GM23338 (cell line): ENCODE measurements around the gene DOCK2. TPM values are rescaled to one million over a fixed set of nuclear protein-coding genes. Genes with fewer than 3 reads are reported as not detected.

Experiments used
- ATAC-seq: fragments of 200-7000 bp; cut with Tn5 transposase; 3 replicates; pipeline ENCODE4 v1.9.1; 2020
- DNase-seq: peaks from one replicate; pipeline ENCODE4 v3.0.0-alpha.2; 2015; ENCODE audit warnings: low spot score
- H2AFZ ChIP-seq: fragments of 200-600 bp; sonication (generic); 2 replicates; pipeline ENCODE4 v1.8.0; 2016; ENCODE audit warnings: antibody characterized with exemption, mild to moderate bottlenecking, moderate library complexity
- H3F3A ChIP-seq: fragments of 200-600 bp; sonication (generic); replicated peaks from 2 replicates; pipeline ENCODE4 v1.8.0; 2017; ENCODE audit warnings: antibody characterized with exemption, mixed run types, low read depth
- H3K27ac ChIP-seq: fragments of 200-600 bp; sonication (generic); 2 replicates; pipeline ENCODE4 v1.6.1; 2016; ENCODE audit warnings: low read depth
- H3K27me3 ChIP-seq: fragments of 200-600 bp; sonication (generic); 2 replicates; pipeline ENCODE4 v1.8.0; 2016; ENCODE audit warnings: mild to moderate bottlenecking, mixed run types, moderate library complexity; ENCODE audit not compliant: insufficient read depth
- H3K36me3 ChIP-seq: fragments of 200-600 bp; sonication (generic); 2 replicates; pipeline ENCODE4 v1.8.0; 2016; ENCODE audit warnings: mild to moderate bottlenecking; ENCODE audit not compliant: insufficient read depth
- H3K4me1 ChIP-seq: fragments of 200-600 bp; sonication (generic); 2 replicates; pipeline ENCODE4 v1.8.0; 2016; ENCODE audit warnings: mild to moderate bottlenecking, moderate library complexity; ENCODE audit not compliant: insufficient read depth
- H3K4me2 ChIP-seq: fragments of 200-600 bp; sonication (generic); 2 replicates; pipeline ENCODE4 v1.7.1; 2017; ENCODE audit warnings: mixed run types
- H3K4me3 ChIP-seq: fragments of 200-600 bp; sonication (generic); 2 replicates; pipeline ENCODE4 v1.6.1; 2016; ENCODE audit warnings: mixed run types
- H3K79me2 ChIP-seq: fragments of 200-600 bp; sonication (generic); replicated peaks from 2 replicates; pipeline ENCODE4 v1.8.0; 2017; ENCODE audit warnings: mild to moderate bottlenecking; ENCODE audit not compliant: insufficient read depth
- H3K9me2 ChIP-seq: fragments of 200-600 bp; sonication (generic); 2 replicates; pipeline ENCODE4 v1.8.0; 2017; ENCODE audit not compliant: insufficient read depth
- H4K20me1 ChIP-seq: fragments of 200-600 bp; sonication (generic); replicated peaks from 2 replicates; pipeline ENCODE4 v1.8.0; 2017; ENCODE audit warnings: mild to moderate bottlenecking; ENCODE audit not compliant: insufficient read depth
- H3K27ac Mint-ChIP-seq: 2 replicates; pipeline ENCODE4 v1.8.0; 2020; ENCODE audit warnings: inconsistent platforms, mild to moderate bottlenecking, moderate library complexity, mixed read lengths
- H3K27me3 Mint-ChIP-seq: 3 replicates; pipeline ENCODE4 v1.8.0; 2022; ENCODE audit warnings: low read depth, mild to moderate bottlenecking, moderate library complexity, mixed read lengths, inconsistent platforms; ENCODE audit not compliant: insufficient read depth, poor library complexity
- H3K36me3 Mint-ChIP-seq: 3 replicates; pipeline ENCODE4 v1.8.0; 2021; ENCODE audit warnings: low read depth, mild to moderate bottlenecking, inconsistent platforms, moderate library complexity, mixed read lengths
- H3K4me1 Mint-ChIP-seq: 3 replicates; pipeline ENCODE4 v1.8.0; 2020; ENCODE audit warnings: mild to moderate bottlenecking, inconsistent platforms, mixed read lengths
- H3K4me3 Mint-ChIP-seq: 3 replicates; pipeline ENCODE4 v1.8.0; 2021; ENCODE audit warnings: moderate library complexity, mild to moderate bottlenecking, inconsistent platforms, mixed read lengths
- H3K9me3 Mint-ChIP-seq: 3 replicates; pipeline ENCODE4 v1.8.0; 2020; ENCODE audit warnings: moderate library complexity, mild to moderate bottlenecking, inconsistent platforms, mixed read lengths
- CREB1 ChIP-seq: fragments of 250-450 bp; sonication (Bioruptor Pico); IDR thresholded peaks from 2 replicates; pipeline ENCODE4 v1.5.0; 2020; ENCODE audit warnings: low read depth, mild to moderate bottlenecking, moderate library complexity
- CTCF ChIP-seq, 2 experiments: fragments of 200-600 bp in 1 of 2; sonication (generic) in 1 of 2; conservative IDR thresholded peaks; 2 replicates each; pipeline versions ENCODE4 v1.5.1 to v1.6.1; 2016 to 2017; ENCODE audit warnings: antibody characterized with exemption in 2 of 2, low read depth in 2 of 2, mild to moderate bottlenecking in 2 of 2, moderate library complexity in 1 of 2
- EZH2 ChIP-seq: fragments of 200-600 bp; sonication (generic); IDR thresholded peaks from one replicate; pipeline ENCODE4 v1.8.0; 2017; ENCODE audit warnings: antibody characterized with exemption, mild to moderate bottlenecking, low read depth; ENCODE audit not compliant: unreplicated experiment
- EZH2phosphoT487 ChIP-seq: fragments of 200-600 bp; sonication (generic); IDR thresholded peaks from one replicate; pipeline ENCODE4 v1.8.1; 2018; ENCODE audit warnings: antibody characterized with exemption; ENCODE audit not compliant: unreplicated experiment
- JUNB ChIP-seq: IDR thresholded peaks from one replicate; pipeline ENCODE4 v1.6.1; 2016; ENCODE audit warnings: antibody characterized with exemption; ENCODE audit not compliant: unreplicated experiment
- NANOG ChIP-seq: IDR thresholded peaks from 2 replicates; pipeline ENCODE4 v1.6.1; 2016; ENCODE audit warnings: antibody characterized with exemption, borderline replicate concordance
- POLR2AphosphoS5 ChIP-seq: IDR thresholded peaks from 2 replicates; pipeline ENCODE4 v1.6.1; 2016; ENCODE audit warnings: antibody characterized with exemption, low read depth
- REST ChIP-seq: IDR thresholded peaks from one replicate; pipeline ENCODE4 v1.6.1; 2018; ENCODE audit warnings: antibody characterized with exemption; ENCODE audit not compliant: unreplicated experiment
- STAT1 ChIP-seq: IDR thresholded peaks from one replicate; pipeline ENCODE4 v1.6.1; 2016; ENCODE audit warnings: antibody characterized with exemption; ENCODE audit not compliant: unreplicated experiment
- ZNF114 ChIP-seq: fragments of 250-450 bp; sonication (Bioruptor Pico); IDR thresholded peaks from 2 replicates; pipeline ENCODE4 v1.5.0; 2020; ENCODE audit warnings: mild to moderate bottlenecking, moderate library complexity
- ZNF331 ChIP-seq: fragments of 250-450 bp; sonication (Bioruptor Pico); IDR thresholded peaks from 2 replicates; pipeline ENCODE4 v1.5.0; 2020; ENCODE audit warnings: low read depth, mild to moderate bottlenecking, moderate library complexity
- polyA plus RNA-seq: library from polyadenylated mRNA; unstranded; fragments of >200 nt; fragmentation: Nextera tagmentation; extraction: Ambion mirVana; gene quantifications from 2 replicates; pipeline ENCODE4 v1.2.1, GENCODE V29; 2016
- total RNA-seq: library from RNA; depleted of rRNA; stranded (reverse); fragments of >200 nt; shearing (Covaris generic); gene quantifications from 2 replicates; pipeline ENCODE4 v1.2.3, GENCODE V29; 2014
- TF ChIP-seq, protein P1 (sequence below): IDR thresholded peaks from 2 replicates; pipeline ENCODE4 v1.6.1; 2016; ENCODE audit warnings: antibody characterized with exemption
- TF ChIP-seq, protein P2 (sequence below): fragments of 250-450 bp; sonication (Bioruptor Pico); IDR thresholded peaks from 2 replicates; pipeline ENCODE4 v1.5.0; 2020; ENCODE audit warnings: mild to moderate bottlenecking, moderate library complexity

Gene DOCK2
- total and polyA plus RNA-seq, 2 experiments from 2014 or later, result 3.7 to 9.4 TPM

DNA sequence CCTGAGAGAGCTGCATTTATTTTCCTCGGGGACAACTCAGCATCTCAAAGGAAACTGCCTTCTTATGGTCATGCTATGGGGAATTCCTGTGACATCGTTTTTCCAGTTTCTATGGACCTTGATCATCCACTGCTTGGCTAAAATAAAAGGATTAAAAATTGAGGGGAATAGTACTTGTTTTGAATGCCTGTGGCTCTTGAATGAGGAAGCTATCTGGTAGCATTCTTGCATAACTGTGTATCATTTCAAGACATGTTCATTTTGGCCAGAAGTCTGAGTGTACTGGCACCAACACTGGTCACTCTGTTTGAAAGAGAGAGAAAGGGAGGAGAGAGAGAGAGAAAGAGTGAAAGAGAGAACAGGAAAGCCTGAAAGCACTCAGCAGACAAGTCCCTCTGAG, 116.7 kb downstream of the DOCK2 start:
- H3K4me1 Mint-ChIP-seq, result peaks cover 14% of the 10 kb centered on the region
- H3K9me3 Mint-ChIP-seq, result no peaks in the 10 kb centered on the region
- H3K4me3 Mint-ChIP-seq, result no peak overlapping the region
- no peaks in the 10 kb centered on the region for H3K36me3 ChIP-seq
- no peaks in the 10 kb centered on the region for H3K79me2 ChIP-seq
- no peaks in the 10 kb centered on the region for H3K36me3 Mint-ChIP-seq
- H3K9me2 ChIP-seq, result no peaks in the 10 kb centered on the region
- H3K27me3 Mint-ChIP-seq, result no peaks in the 10 kb centered on the region
- H3K27ac Mint-ChIP-seq, result no peak overlapping the region
- ATAC-seq (no peak), DNase-seq (no peak)
- no peak overlapping the region for H2AFZ ChIP-seq
- peaks cover 16% of the 10 kb centered on the region; the same call in 1 of the 2 replicates for H3K4me1 ChIP-seq
- H3K27ac ChIP-seq, result no peak overlapping the region
- no peak overlapping the region for H3K4me2 ChIP-seq
- H3K27me3 ChIP-seq, result no peaks in the 10 kb centered on the region
- no peak overlapping the region for H3K4me3 ChIP-seq
- no peak for TF ChIP-seq JUNB
- no peak for TF ChIP-seq STAT1
- TF ChIP-seq POLR2AphosphoS5, result no peak
- no peak for TF ChIP-seq EZH2
- no peak for TF ChIP-seq EZH2phosphoT487
- TF ChIP-seq REST, result no peak
- no peak for TF ChIP-seq CREB1 (CRISPR knock-in tag)
- TF ChIP-seq CTCF (conservative IDR thresholded peaks at IDR 0.05; ENCODE audit: low read depth in 2 of 2), result no peak
- TF ChIP-seq ZNF331 (CRISPR knock-in tag), result no peak
- no peak for TF ChIP-seq NANOG
- no peak for TF ChIP-seq ZNF114 (CRISPR knock-in tag)
- TF ChIP-seq, protein P1, sequence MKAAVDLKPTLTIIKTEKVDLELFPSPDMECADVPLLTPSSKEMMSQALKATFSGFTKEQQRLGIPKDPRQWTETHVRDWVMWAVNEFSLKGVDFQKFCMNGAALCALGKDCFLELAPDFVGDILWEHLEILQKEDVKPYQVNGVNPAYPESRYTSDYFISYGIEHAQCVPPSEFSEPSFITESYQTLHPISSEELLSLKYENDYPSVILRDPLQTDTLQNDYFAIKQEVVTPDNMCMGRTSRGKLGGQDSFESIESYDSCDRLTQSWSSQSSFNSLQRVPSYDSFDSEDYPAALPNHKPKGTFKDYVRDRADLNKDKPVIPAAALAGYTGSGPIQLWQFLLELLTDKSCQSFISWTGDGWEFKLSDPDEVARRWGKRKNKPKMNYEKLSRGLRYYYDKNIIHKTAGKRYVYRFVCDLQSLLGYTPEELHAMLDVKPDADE, result no peak
- TF ChIP-seq, protein P2, sequence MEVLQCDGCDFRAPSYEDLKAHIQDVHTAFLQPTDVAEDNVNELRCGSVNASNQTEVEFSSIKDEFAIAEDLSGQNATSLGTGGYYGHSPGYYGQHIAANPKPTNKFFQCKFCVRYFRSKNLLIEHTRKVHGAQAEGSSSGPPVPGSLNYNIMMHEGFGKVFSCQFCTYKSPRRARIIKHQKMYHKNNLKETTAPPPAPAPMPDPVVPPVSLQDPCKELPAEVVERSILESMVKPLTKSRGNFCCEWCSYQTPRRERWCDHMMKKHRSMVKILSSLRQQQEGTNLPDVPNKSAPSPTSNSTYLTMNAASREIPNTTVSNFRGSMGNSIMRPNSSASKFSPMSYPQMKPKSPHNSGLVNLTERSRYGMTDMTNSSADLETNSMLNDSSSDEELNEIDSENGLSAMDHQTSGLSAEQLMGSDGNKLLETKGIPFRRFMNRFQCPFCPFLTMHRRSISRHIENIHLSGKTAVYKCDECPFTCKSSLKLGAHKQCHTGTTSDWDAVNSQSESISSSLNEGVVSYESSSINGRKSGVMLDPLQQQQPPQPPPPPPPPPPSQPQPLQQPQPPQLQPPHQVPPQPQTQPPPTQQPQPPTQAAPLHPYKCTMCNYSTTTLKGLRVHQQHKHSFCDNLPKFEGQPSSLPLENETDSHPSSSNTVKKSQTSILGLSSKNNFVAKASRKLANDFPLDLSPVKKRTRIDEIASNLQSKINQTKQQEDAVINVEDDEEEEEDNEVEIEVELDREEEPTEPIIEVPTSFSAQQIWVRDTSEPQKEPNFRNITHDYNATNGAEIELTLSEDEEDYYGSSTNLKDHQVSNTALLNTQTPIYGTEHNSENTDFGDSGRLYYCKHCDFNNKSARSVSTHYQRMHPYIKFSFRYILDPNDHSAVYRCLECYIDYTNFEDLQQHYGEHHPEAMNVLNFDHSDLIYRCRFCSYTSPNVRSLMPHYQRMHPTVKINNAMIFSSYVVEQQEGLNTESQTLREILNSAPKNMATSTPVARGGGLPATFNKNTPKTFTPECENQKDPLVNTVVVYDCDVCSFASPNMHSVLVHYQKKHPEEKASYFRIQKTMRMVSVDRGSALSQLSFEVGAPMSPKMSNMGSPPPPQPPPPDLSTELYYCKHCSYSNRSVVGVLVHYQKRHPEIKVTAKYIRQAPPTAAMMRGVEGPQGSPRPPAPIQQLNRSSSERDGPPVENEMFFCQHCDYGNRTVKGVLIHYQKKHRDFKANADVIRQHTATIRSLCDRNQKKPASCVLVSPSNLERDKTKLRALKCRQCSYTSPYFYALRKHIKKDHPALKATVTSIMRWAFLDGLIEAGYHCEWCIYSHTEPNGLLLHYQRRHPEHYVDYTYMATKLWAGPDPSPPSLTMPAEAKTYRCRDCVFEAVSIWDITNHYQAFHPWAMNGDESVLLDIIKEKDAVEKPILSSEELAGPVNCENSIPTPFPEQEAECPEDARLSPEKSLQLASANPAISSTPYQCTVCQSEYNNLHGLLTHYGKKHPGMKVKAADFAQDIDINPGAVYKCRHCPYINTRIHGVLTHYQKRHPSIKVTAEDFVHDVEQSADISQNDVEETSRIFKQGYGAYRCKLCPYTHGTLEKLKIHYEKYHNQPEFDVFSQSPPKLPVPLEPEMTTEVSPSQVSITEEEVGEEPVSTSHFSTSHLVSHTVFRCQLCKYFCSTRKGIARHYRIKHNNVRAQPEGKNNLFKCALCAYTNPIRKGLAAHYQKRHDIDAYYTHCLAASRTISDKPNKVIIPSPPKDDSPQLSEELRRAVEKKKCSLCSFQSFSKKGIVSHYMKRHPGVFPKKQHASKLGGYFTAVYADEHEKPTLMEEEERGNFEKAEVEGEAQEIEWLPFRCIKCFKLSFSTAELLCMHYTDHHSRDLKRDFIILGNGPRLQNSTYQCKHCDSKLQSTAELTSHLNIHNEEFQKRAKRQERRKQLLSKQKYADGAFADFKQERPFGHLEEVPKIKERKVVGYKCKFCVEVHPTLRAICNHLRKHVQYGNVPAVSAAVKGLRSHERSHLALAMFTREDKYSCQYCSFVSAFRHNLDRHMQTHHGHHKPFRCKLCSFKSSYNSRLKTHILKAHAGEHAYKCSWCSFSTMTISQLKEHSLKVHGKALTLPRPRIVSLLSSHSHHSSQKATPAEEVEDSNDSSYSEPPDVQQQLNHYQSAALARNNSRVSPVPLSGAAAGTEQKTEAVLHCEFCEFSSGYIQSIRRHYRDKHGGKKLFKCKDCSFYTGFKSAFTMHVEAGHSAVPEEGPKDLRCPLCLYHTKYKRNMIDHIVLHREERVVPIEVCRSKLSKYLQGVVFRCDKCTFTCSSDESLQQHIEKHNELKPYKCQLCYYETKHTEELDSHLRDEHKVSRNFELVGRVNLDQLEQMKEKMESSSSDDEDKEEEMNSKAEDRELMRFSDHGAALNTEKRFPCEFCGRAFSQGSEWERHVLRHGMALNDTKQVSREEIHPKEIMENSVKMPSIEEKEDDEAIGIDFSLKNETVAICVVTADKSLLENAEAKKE (CRISPR knock-in tag), result no peak
- H4K20me1 ChIP-seq, result no peaks in the 10 kb centered on the region; the same call in 1 of the 2 replicates
- H3F3A ChIP-seq, result no peaks in the 10 kb centered on the region
